ENCODE results near the gene TGM6. TPM values are rescaled to one million over a fixed set of nuclear protein-coding genes. Genes with fewer than 3 reads are reported as not detected.

TGM6 gene
- total and polyA plus RNA-seq, 4 donors: not detected

Small RNAs within 50 kb of the gene (small RNA-seq; reads per million reads assigned to genes)
- not detected for gene RF00019 (ENCODE audit: low replicate concordance)

Other genes with a start within 250 kb of the TGM6 start
- gene TGM3, start 84.9 kb upstream of the TGM6 start, total RNA-seq: under 1 TPM; 0.39 to 0.40 TPM
- 1 to 10 TPM in 1 of 2 donors, under 1 TPM in 1; 0.39 to 1.3 TPM for gene TGM3, start 84.9 kb upstream of the TGM6 start, polyA plus RNA-seq (ENCODE audit: insufficient read length in 2 of 2)
- 100 to 1,000 TPM in 1 of 2 donors, 10 to 100 TPM in 1; 45.8 to 110 TPM for gene SNRPB, start 89.9 kb downstream of the TGM6 start, total RNA-seq
- gene SNRPB, start 89.9 kb downstream of the TGM6 start, polyA plus RNA-seq (ENCODE audit: insufficient read length in 2 of 2): 10 to 100 TPM; 77.0 to 87.2 TPM
- 10 to 100 TPM; 11.5 to 11.9 TPM for gene ZNF343, start 128.0 kb downstream of the TGM6 start, total RNA-seq
- 10 to 100 TPM; 10.1 to 10.8 TPM for gene ZNF343, start 128.0 kb downstream of the TGM6 start, polyA plus RNA-seq (ENCODE audit: insufficient read length in 2 of 2)
- gene TMC2, start 155.7 kb downstream of the TGM6 start, total RNA-seq: 1 to 10 TPM in 1 of 2 donors, under 1 TPM in 1; 0.94 to 1.2 TPM
- 1 to 10 TPM; 3.5 to 6.3 TPM for gene TMC2, start 155.7 kb downstream of the TGM6 start, polyA plus RNA-seq (ENCODE audit: insufficient read length in 2 of 2)

Data from spinal cord (tissue), 4 donors.